ENCODE results near the gene STRN. TPM values are rescaled to one million over a fixed set of nuclear protein-coding genes. Genes with fewer than 3 reads are reported as not detected.
A peak's percentile ranks its signal among the peaks of the same experiment; 100 is the strongest.

STRN gene
- total and polyA plus RNA-seq, 2 of the 13 experiments (the other 11 are each of a cell fraction or from before 2014, with no cell fraction given), result 10.4 to 19.3 TPM

- TF ChIP-seq, protein P1, sequence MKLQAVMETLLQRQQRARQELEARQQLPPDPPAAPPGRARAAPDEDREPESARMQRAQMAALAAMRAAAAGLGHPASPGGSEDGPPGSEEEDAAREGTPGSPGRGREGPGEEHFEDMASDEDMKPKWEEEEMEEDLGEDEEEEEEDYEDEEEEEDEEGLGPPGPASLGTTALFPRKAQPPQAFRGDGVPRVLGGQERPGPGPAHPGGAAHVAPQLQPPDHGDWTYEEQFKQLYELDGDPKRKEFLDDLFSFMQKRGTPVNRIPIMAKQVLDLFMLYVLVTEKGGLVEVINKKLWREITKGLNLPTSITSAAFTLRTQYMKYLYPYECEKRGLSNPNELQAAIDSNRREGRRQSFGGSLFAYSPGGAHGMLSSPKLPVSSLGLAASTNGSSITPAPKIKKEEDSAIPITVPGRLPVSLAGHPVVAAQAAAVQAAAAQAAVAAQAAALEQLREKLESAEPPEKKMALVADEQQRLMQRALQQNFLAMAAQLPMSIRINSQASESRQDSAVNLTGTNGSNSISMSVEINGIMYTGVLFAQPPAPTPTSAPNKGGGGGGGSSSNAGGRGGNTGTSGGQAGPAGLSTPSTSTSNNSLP (IDR thresholded peaks at IDR 0.05; ENCODE audit: low read depth, low read length), result peak; percentile 24; the same call in 1 of the 2 replicates
- TF ChIP-seq FOXA1 (IDR thresholded peaks at IDR 0.05) (no peak), FOXA1 (CRISPR knock-in tag; IDR thresholded peaks at IDR 0.05) (peak; percentile 52; the same call in 1 of the 2 replicates), RARA (CRISPR knock-in tag; IDR thresholded peaks at IDR 0.05) (peak; percentile 79), BCL6 (CRISPR knock-in tag; IDR thresholded peaks at IDR 0.05) (peak; percentile 98), ZNF124 (CRISPR knock-in tag; IDR thresholded peaks at IDR 0.05) (no peak), RAD21 (CRISPR knock-in tag; IDR thresholded peaks at IDR 0.05) (no peak), ZNF414 (CRISPR knock-in tag; IDR thresholded peaks at IDR 0.05) (no peak), SIX1 (CRISPR knock-in tag; IDR thresholded peaks at IDR 0.05; ENCODE audit: borderline replicate concordance) (no peak), SRSF1 (optimal IDR thresholded peaks at IDR 0.05; ENCODE audit: low read depth, low read length) (no peak), POGZ (CRISPR knock-in tag; IDR thresholded peaks at IDR 0.05) (no peak), CEBPG (CRISPR knock-in tag; IDR thresholded peaks at IDR 0.05) (peak; percentile 38; the same call in 1 of the 2 replicates), ZNF451 (CRISPR knock-in tag; IDR thresholded peaks at IDR 0.05) (no peak), HNF4G (IDR thresholded peaks at IDR 0.05; ENCODE audit: borderline replicate concordance, low read depth, low read length) (no peak), HNF4G (CRISPR knock-in tag; IDR thresholded peaks at IDR 0.05; ENCODE audit: borderline replicate concordance, low read depth) (no peak), RXRB (CRISPR knock-in tag; IDR thresholded peaks at IDR 0.05; ENCODE audit: borderline replicate concordance) (peak; percentile 68; the same call in 1 of the 2 replicates), FOXP1 (IDR thresholded peaks at IDR 0.05) (no peak), FOXP1 (CRISPR knock-in tag; IDR thresholded peaks at IDR 0.05) (peak; percentile 28; the same call in 1 of the 2 replicates), ZBTB20 (CRISPR knock-in tag; IDR thresholded peaks at IDR 0.05; ENCODE audit: borderline replicate concordance, low read depth) (0 out of 2 replicates have a peak, but pooled peaks have one; percentile 23)
- TF ChIP-seq, protein P2, sequence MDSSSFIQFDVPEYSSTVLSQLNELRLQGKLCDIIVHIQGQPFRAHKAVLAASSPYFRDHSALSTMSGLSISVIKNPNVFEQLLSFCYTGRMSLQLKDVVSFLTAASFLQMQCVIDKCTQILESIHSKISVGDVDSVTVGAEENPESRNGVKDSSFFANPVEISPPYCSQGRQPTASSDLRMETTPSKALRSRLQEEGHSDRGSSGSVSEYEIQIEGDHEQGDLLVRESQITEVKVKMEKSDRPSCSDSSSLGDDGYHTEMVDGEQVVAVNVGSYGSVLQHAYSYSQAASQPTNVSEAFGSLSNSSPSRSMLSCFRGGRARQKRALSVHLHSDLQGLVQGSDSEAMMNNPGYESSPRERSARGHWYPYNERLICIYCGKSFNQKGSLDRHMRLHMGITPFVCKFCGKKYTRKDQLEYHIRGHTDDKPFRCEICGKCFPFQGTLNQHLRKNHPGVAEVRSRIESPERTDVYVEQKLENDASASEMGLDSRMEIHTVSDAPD (CRISPR knock-in tag; IDR thresholded peaks at IDR 0.05), result no peak
- TF ChIP-seq, protein P3, sequence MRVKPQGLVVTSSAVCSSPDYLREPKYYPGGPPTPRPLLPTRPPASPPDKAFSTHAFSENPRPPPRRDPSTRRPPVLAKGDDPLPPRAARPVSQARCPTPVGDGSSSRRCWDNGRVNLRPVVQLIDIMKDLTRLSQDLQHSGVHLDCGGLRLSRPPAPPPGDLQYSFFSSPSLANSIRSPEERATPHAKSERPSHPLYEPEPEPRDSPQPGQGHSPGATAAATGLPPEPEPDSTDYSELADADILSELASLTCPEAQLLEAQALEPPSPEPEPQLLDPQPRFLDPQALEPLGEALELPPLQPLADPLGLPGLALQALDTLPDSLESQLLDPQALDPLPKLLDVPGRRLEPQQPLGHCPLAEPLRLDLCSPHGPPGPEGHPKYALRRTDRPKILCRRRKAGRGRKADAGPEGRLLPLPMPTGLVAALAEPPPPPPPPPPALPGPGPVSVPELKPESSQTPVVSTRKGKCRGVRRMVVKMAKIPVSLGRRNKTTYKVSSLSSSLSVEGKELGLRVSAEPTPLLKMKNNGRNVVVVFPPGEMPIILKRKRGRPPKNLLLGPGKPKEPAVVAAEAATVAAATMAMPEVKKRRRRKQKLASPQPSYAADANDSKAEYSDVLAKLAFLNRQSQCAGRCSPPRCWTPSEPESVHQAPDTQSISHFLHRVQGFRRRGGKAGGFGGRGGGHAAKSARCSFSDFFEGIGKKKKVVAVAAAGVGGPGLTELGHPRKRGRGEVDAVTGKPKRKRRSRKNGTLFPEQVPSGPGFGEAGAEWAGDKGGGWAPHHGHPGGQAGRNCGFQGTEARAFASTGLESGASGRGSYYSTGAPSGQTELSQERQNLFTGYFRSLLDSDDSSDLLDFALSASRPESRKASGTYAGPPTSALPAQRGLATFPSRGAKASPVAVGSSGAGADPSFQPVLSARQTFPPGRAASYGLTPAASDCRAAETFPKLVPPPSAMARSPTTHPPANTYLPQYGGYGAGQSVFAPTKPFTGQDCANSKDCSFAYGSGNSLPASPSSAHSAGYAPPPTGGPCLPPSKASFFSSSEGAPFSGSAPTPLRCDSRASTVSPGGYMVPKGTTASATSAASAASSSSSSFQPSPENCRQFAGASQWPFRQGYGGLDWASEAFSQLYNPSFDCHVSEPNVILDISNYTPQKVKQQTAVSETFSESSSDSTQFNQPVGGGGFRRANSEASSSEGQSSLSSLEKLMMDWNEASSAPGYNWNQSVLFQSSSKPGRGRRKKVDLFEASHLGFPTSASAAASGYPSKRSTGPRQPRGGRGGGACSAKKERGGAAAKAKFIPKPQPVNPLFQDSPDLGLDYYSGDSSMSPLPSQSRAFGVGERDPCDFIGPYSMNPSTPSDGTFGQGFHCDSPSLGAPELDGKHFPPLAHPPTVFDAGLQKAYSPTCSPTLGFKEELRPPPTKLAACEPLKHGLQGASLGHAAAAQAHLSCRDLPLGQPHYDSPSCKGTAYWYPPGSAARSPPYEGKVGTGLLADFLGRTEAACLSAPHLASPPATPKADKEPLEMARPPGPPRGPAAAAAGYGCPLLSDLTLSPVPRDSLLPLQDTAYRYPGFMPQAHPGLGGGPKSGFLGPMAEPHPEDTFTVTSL (CRISPR knock-in tag; IDR thresholded peaks at IDR 0.05; ENCODE audit: borderline replicate concordance), result peak; percentile 46; the same call in 1 of the 2 replicates
These were observed 21.7 kb upstream of the STRN start (continued) for GRCh38 chr2:36988008-36988407.
